Suppressor macrophage treated with lipopolysaccharide for 4 hours (primary cell): Measurements from ENCODE around the gene GOLGA6L10.
"Not testable (repeated sequence)": the region's sequence is repeated elsewhere in the genome, so short reads cannot be mapped to it uniquely, and the experiment has no call there.

Experiments
- DNase-seq: peaks from one replicate; pipeline ENCODE4 v3.0.0-alpha.2; 2020

The GOLGA6L10 gene

GRCh38 chr15:82316247-82317090 is 32.8 kb downstream of the GOLGA6L10 start:
- DNase-seq: not testable (repeated sequence)

- DNase-seq: no peak
Measured at GRCh38 chr15:82315519-82316246, 33.6 kb downstream of the GOLGA6L10 start.

DNA sequence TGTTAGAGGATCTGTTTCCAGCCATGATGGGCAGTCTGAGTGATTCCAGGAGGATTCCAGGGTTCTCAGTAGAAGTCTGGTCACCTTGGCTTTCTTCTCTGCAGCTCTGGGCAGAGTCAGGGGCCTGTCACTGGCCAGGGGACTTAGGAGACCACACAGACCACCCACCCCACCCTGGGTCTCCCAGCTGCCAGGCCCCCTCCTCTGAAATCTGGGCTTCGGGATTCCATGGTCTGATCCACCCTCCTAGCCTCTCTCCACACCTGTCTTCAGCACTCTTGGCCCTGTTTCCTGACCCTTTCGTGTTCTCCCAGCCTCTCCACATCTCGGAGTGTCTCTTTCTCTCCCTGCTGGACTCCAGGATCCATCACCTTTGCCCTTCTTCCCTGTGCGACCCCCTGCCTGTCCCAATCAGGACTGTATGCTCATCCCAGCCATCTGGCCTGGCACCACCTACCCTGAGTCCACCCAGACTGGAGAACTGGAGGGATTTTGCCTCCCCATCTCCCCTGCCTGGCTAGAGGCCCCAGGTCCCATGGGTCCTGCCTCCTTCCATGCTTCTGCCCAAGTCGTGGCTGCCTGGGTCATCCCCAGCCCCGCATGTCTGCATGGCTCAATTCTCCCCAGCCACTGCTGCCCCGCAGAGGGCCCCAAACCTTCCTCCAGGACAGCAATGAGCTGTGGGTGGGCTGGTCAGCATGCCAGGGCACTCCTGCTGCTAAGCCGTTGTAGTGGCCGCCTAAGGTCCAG is 34.3 kb downstream of the GOLGA6L10 start:
- no peak for DNase-seq

GRCh38 chr15:82313951-82314768 is 35.1 kb downstream of the GOLGA6L10 start:
- DNase-seq: not testable (repeated sequence)

DNA sequence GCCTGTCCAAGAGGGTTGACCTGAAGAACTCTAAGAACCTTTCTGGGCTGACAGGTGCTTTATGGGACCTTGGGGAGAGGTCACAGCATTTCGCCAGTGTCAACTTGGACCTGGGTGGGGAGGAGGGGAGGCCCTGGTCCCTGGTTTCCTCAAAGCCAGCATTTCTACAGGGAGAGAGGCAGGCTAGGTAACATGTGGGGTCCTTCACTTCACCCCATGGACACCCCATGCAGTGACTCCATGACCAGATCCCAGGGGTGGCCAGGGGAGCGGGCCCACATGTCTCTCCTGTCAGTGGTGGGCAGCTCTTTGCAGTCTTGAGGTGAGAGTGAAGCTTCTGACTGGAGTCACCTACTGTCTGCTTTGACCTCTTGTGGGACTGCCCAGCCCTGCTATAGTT is 35.8 kb downstream of the GOLGA6L10 start:
- no peak for DNase-seq

DNA sequence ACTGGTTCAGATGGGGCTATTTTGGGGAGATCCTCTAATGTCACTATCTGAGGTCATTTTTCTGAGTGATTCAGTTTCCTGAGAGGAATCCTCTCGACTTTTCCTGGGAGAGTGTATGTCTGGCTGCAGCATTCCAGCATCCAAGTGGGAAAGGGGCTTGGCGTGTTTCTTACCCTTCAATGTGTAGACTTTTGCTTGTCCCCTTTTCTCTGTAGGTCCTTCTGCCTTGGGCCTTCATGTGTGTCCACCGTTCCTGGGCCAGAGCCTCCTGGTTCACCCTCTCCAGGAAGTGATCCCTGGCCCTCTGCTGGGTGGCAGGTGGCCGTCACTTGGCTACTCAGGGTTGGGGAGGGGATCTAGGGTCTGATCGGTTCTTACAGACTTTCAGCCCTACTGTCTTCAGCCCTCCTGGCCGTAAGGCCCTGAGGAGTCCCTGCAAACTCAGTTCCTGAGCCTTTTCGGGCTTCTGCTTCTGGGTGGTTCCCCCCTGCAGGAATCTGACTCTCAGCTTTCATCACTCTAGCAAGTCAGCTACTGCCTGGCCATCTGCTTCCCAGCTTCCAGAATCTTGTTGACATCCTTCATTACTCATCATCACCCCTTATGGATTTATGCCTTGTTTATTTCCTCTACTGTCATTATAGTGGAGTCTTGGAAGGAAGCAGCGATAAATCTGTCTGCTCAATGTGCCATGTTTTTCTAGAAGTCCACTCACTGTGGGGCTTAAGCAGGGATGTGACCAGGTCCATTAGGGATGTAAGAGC is 36.5 kb downstream of the GOLGA6L10 start:
- no peak for DNase-seq

DNA sequence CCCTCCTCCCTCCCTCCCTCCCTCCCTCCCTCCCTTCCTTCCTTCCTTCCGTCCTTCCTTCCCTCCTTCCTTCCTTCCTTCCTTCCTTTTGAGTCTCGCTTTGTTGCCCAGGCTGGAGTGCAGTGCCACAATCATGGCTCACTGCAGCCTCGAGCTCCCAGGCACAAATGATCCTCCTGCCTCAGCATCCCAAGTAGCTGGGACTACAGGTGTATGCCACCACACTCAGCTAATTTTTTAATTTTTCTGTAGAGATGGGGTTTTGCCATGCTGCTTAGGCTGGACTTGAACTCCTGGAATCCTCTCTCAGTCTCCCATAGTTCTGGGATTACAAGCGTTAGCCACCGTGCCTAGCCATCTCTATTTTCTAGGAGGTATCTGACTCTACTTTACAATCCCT is 38.0 kb downstream of the GOLGA6L10 start:
- not testable (repeated sequence) for DNase-seq

DNA sequence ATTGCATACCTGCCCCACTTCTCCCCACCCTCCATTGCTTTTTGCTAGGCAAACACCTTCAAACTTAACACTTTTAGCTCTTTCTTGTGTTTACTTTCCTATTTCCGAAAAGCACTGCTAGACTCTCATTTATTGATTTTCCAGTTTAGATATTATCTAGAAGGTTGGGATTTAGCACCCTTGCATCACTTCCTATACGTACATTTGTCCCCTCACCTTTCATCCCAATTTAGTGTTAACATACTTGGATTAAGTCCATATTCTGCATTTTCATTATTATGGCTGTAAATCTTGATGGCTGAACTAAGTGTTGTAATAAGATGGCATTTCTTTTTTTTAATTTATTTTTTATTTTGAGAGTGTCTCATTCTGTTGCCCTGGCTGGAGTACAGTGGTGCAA is 39.5 kb downstream of the GOLGA6L10 start:
- no peak for DNase-seq

DNA sequence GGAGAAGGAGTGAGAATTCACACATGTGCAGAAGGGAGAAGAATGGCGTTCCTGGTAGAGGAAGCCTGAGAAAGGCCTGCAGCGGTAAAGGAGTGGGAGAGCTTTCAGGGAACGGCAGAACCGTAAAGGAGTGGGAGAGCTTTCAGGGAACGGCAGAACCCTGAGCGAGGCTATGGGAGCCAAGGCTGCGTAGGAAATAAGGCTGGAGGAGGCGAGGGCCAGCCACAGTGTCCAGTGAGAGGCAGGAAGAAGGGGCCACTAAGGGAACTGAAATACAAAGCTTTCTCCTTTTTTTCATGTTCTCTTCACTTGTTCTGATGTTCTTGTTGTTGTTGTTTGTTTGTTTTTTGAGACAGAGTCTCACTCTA is 41.6 kb downstream of the GOLGA6L10 start:
- DNase-seq: no peak

DNA sequence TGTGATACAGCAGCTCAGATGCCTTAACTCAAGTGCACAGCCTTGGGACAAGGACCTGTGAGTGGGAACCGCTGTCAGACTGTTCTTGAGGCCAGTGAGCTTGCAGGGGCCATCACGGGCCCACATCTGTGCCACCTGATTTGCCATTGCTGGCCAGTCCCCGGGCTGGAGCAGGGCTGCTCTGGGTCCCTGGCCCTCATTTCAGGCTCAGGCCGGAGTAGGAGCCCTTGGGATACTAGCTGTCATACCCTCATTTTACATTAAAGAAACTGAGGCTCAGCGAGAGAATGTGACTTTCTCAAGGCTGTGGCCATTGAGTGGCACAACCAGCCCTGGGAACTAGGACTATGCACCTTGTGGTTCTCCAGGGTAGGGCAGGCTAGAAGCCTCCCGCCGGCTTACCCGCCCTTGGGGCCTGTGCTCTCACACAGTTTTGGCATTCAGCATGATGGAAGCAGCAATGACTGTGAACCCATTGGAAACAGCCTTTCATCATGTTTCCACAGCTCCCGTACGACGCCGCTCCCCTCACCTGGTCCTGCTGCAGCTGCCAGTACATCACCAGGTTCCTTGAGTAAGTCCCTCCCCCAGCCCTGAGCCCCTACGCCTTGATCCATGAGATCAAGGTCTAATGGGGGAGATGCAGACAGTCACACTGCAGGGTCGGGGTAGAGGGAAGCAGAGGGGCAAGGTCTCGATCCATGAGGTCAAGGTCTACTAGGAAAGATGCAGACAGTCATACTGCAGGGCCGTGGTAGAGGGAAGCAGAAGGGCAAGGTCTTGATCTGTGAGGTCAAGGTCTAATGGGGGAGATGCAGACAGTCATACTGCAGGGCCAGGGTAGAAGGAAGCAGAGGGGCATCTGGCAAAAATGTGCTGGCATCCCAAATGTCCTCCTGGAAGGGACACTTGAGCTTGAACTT is 42.2 kb downstream of the GOLGA6L10 start:
- DNase-seq: no peak

GRCh38 chr15:82305621-82306048 is 43.6 kb downstream of the GOLGA6L10 start:
- DNase-seq: no peak

DNA sequence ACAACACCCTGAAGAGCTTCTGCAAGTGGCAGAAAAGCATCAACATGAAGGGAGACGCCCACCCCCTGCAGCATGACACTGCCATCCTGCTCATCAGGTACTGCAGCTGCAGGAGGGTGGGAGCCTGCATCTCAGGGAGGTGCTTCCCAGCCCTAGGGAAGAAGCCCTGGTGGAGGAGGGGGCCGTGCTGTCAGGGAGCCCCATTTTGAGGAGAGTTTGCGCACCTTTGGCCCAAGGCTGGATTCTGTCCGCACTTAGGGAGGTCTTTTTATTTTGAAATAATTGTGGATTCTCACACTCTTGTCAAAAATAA is 44.5 kb downstream of the GOLGA6L10 start:
- DNase-seq: no peak

DNA sequence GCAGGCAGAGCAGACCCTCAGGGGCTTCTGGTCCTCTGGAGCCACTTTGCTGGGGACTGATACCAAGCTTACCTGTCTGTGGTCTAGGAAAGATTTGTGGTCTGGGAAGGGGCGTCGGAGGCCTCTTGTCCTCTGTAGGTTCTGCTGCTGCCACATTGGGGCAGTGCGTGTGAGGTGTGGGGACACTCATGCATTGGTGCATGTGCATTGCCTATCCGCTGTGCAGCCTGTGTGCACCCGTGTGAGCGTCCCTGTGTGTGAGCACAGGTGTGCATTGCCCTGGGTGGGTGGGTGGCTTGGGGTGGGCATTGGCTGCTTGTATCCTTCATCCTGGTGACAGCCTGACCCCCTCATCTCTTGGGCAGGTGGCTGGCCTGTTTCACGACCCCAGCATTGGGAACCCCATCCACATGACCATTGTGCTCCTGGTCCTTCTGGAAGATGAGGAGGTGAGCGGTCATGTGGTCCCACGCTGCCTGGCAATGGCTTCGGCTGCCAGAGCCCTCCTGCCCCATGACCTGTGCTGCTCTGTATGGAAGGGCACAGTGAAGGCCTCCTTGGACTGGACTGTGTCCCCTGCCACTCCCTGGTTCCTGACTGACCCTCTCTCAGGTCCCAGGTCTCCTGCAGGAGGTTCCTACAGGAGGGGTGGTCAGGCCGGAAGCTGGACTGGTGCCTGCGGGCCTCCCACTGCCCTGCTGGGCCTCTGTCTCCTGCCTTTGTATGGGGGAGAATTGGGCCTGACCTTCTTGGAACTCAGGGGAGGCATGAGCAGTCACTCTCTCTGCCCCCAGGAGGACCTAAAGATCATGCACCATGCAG is 45.1 kb downstream of the GOLGA6L10 start:
- DNase-seq: no peak

GRCh38 chr15:82301296-82302016 is 47.8 kb downstream of the GOLGA6L10 start:
- no peak for DNase-seq

DNA sequence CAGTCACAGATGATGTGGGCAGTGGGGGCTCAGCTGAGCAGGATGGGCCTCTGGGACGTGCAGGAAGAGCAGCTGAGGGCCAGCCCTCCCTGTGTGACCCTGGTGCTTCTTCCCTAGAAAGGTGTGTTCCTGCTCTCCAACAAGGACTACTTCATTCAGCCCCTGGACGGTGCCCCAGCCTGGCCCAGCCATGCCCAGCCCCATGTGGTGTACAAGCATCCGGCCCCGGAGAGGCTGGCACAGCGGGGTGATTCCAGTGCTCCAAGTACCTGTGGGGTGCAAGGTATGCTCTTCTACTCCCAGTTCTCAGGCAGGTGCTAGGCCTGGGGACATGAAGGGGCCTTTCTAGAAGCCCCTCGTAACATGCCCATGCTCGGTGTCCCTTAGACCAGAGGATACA is 48.4 kb downstream of the GOLGA6L10 start:
- no peak for DNase-seq

DNA sequence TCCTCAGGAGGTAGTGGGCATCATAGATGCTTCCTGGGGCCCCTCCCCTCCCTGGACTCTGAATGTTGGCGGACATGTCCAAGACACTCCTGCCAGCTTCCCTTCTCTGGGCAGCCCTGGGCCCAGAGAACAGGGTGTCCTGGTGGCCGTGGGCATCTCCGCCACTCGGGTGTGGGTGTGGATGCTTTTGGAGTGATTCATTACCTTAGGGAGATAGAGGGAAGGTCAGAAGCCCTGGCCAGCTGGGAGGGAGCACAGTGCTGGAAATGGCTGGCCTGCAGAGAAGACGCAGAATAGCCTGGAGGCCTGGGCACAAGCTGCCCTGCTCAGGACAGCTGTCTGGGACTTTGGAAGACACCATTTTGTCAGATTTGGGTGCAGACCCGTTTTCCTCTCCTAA is 48.9 kb downstream of the GOLGA6L10 start:
- not testable (repeated sequence) for DNase-seq

DNA sequence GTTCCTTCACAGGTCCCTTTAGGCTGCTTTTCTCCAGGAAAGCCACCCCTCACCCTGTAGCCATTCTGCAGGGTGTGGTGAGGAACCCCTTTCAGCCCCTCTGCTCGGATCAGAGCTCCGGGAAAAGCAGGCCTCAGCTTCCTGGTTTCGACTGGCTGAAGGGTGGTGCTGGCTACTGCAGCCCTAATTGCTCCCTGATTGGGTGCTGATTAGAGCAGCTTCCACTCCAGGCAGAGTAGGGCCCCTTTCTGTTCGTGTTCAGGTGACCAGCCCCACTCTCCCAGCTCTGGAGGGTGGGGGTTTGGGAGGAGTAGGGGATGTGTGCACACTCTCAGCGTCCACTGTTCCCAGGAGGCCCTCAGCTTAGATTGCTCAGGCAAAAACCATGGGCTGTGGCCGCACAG is 49.8 kb downstream of the GOLGA6L10 start:
- not testable (repeated sequence) for DNase-seq

DNA sequence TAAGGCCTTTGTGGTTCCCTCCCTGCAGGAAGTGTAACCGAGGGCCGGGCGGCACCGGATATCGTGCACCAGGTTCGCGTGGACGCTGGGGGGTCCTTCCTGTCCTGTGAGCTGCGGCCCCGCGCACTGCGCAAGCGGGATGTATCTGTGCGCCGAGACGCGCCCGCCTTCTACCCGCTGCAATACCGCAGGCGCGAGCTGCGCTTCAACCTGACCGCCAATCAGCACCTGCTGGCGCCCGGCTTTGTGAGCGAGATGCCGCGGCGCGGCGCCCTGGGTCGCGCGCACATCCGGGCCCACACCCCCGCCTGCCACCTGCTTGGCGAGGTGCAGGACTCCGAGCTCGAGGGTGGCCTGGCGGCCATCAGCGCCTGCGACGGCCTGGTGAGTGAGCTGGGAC is 50.8 kb downstream of the GOLGA6L10 start:
- no peak for DNase-seq

GRCh38 chr15:82298032-82298431 is 51.2 kb downstream of the GOLGA6L10 start:
- no peak for DNase-seq
